ENCODE measurements around the gene NKX2-1.
"Not testable (repeated sequence)": the region's sequence is repeated elsewhere in the genome, so short reads cannot be mapped to it uniquely, and the experiment has no call there.

NKX2-1 gene

GRCh38 chr14:36519431-36520321, at the start of gene NKX2-1:
NKX2-1 (minus strand) TSS chr14:36520232; CDS start chr14:36520129, 103 bp downstream.
- no peak for TF ChIP-seq CTCF (IDR thresholded peaks at IDR 0.05; ENCODE audit: borderline replicate concordance, insufficient read depth, low read depth, low read length)
- H3K4me3 ChIP-seq (ENCODE audit: low read depth, low read length): no peak within 1 kb of the TSS

- peak; percentile 74 for TF ChIP-seq CTCF (IDR thresholded peaks at IDR 0.05; ENCODE audit: borderline replicate concordance, insufficient read depth, low read depth, low read length)
- no peak overlapping the region for H3K4me3 ChIP-seq (ENCODE audit: low read depth, low read length)
These were observed 36.9 kb upstream of the NKX2-1 start for GRCh38 chr14:36556811-36557433.

- no peak overlapping the region for H3K4me3 ChIP-seq (ENCODE audit: low read depth, low read length)
- TF ChIP-seq CTCF (IDR thresholded peaks at IDR 0.05; ENCODE audit: borderline replicate concordance, insufficient read depth, low read depth, low read length): no peak
These were observed 36.1 kb upstream of the NKX2-1 start for GRCh38 chr14:36555998-36556743.

GRCh38 chr14:36553656-36554260, 33.7 kb upstream of the NKX2-1 start:
- H3K4me3 ChIP-seq (ENCODE audit: low read depth, low read length): no peak overlapping the region
- TF ChIP-seq CTCF (IDR thresholded peaks at IDR 0.05; ENCODE audit: borderline replicate concordance, insufficient read depth, low read depth, low read length): peak; percentile 63

GRCh38 chr14:36550899-36551298, 30.9 kb upstream of the NKX2-1 start:
- no peak overlapping the region for H3K4me3 ChIP-seq (ENCODE audit: low read depth, low read length)
- TF ChIP-seq CTCF (IDR thresholded peaks at IDR 0.05; ENCODE audit: borderline replicate concordance, insufficient read depth, low read depth, low read length): no peak

- not testable (repeated sequence) for H3K4me3 ChIP-seq (ENCODE audit: low read depth, low read length)
These were observed 24.2 kb upstream of the NKX2-1 start for GRCh38 chr14:36544280-36544679.

GRCh38 chr14:36538051-36538450, 18.0 kb upstream of the NKX2-1 start:
- no peak overlapping the region for H3K4me3 ChIP-seq (ENCODE audit: low read depth, low read length)
- no peak for TF ChIP-seq CTCF (IDR thresholded peaks at IDR 0.05; ENCODE audit: borderline replicate concordance, insufficient read depth, low read depth, low read length)

Measured in GM12875 (cell line).